ENCODE data around the gene KLF6.
A peak's percentile ranks its signal among the peaks of the same experiment; 100 is the strongest.

KLF6 gene

GRCh38 chr10:3787016-3787400 lies 2.0 kb upstream of the KLF6 start:
- DNase-seq = no peak

GRCh38 chr10:3786295-3787015 lies 1.4 kb upstream of the KLF6 start:
- no peak for DNase-seq

GRCh38 chr10:3785851-3786271 lies 852 bp upstream of the KLF6 start:
- no peak for DNase-seq

GRCh38 chr10:3785251-3785850 lies 342 bp upstream of the KLF6 start:
- peak; percentile 99 for DNase-seq

- no peak for DNase-seq
Observed at GRCh38 chr10:3783682-3784432, 1.2 kb downstream of the KLF6 start.

GRCh38 chr10:3783316-3783681 lies 1.7 kb downstream of the KLF6 start:
- peak; percentile 55 for DNase-seq

GRCh38 chr10:3782451-3783315 lies 2.3 kb downstream of the KLF6 start:
- peak; percentile 57 for DNase-seq

GRCh38 chr10:3782146-3782450 lies 2.9 kb downstream of the KLF6 start:
- DNase-seq = no peak

GRCh38 chr10:3781468-3782145 lies 3.4 kb downstream of the KLF6 start:
- DNase-seq = peak; percentile 38

- DNase-seq = no peak
Observed at GRCh38 chr10:3780771-3781467, 4.1 kb downstream of the KLF6 start.

GRCh38 chr10:3780021-3780770 lies 4.8 kb downstream of the KLF6 start:
- no peak for DNase-seq

- no peak for DNase-seq
Observed at GRCh38 chr10:3779158-3779741, 5.8 kb downstream of the KLF6 start.

- DNase-seq = no peak
Observed at GRCh38 chr10:3778692-3779157, 6.3 kb downstream of the KLF6 start.

GRCh38 chr10:3777981-3778691 lies 6.9 kb downstream of the KLF6 start:
- DNase-seq = no peak

- DNase-seq = peak; percentile 41
Observed at GRCh38 chr10:3776796-3777571, 8.0 kb downstream of the KLF6 start.

- DNase-seq = peak; percentile 38
Observed at GRCh38 chr10:3775696-3776551, 9.1 kb downstream of the KLF6 start.

- no peak for DNase-seq
Observed at GRCh38 chr10:3774814-3775695, 10.0 kb downstream of the KLF6 start.
